ENCODE measurements around the gene VWF. TPM values are rescaled to one million over a fixed set of nuclear protein-coding genes. Genes with fewer than 3 reads are reported as not detected.

Gene VWF
- total RNA-seq, 1 donor from 2014 or later: 0.10 TPM

- DNase-seq (ENCODE audit: low spot score, unreplicated experiment): no peak
- TF ChIP-seq CTCF (IDR thresholded peaks at IDR 0.05; ENCODE audit: unreplicated experiment): no peak
- Mint-ChIP-seq H3K4me1 (ENCODE audit: low read depth) (no peaks in the 10 kb centered on the region), H3K9me3 (ENCODE audit: low read depth) (no peaks in the 10 kb centered on the region), H3K36me3 (ENCODE audit: insufficient read depth) (no peaks in the 10 kb centered on the region), H3K4me3 (ENCODE audit: low read depth) (no peak overlapping the region), H3K27ac (no peak overlapping the region), H3K27me3 (peaks cover 18% of the 10 kb centered on the region)
These were observed 207.6 kb downstream of the VWF start for GRCh38 chr12:5916785-5917290.

- no peaks in the 10 kb centered on the region for H3K36me3 Mint-ChIP-seq (ENCODE audit: insufficient read depth)
- H3K27ac Mint-ChIP-seq: no peak overlapping the region
- no peak for TF ChIP-seq CTCF (IDR thresholded peaks at IDR 0.05; ENCODE audit: unreplicated experiment)
- DNase-seq (ENCODE audit: low spot score, unreplicated experiment): no peak
- no peaks in the 10 kb centered on the region for H3K9me3 Mint-ChIP-seq (ENCODE audit: low read depth)
- H3K4me3 Mint-ChIP-seq (ENCODE audit: low read depth): no peak overlapping the region
- H3K4me1 Mint-ChIP-seq (ENCODE audit: low read depth): no peaks in the 10 kb centered on the region
- peaks cover 28% of the 10 kb centered on the region for H3K27me3 Mint-ChIP-seq
These were observed 209.0 kb downstream of the VWF start for GRCh38 chr12:5915511-5915910.

- no peak for DNase-seq (ENCODE audit: low spot score, unreplicated experiment)
- Mint-ChIP-seq H3K4me3 (ENCODE audit: low read depth) (no peak overlapping the region), H3K9me3 (ENCODE audit: low read depth) (no peaks in the 10 kb centered on the region)
These were observed 209.9 kb downstream of the VWF start for GRCh38 chr12:5914387-5915149.

GRCh38 chr12:5913387-5913786 lies 211.1 kb downstream of the VWF start:
- no peaks in the 10 kb centered on the region for H3K9me3 Mint-ChIP-seq (ENCODE audit: low read depth)
- H3K4me1 Mint-ChIP-seq (ENCODE audit: low read depth): no peaks in the 10 kb centered on the region
- H3K27ac Mint-ChIP-seq: no peak overlapping the region
- no peaks in the 10 kb centered on the region for H3K36me3 Mint-ChIP-seq (ENCODE audit: insufficient read depth)
- no peak for DNase-seq (ENCODE audit: low spot score, unreplicated experiment)
- H3K4me3 Mint-ChIP-seq (ENCODE audit: low read depth): no peak overlapping the region
- peaks cover 31% of the 10 kb centered on the region for H3K27me3 Mint-ChIP-seq
- no peak for TF ChIP-seq CTCF (IDR thresholded peaks at IDR 0.05; ENCODE audit: unreplicated experiment)

More at GRCh38 chr12:5914387-5915149, 209.9 kb downstream of the VWF start:
- peaks cover 31% of the 10 kb centered on the region for H3K27me3 Mint-ChIP-seq
- no peaks in the 10 kb centered on the region for H3K4me1 Mint-ChIP-seq (ENCODE audit: low read depth)
- no peak for TF ChIP-seq CTCF (IDR thresholded peaks at IDR 0.05; ENCODE audit: unreplicated experiment)
- H3K27ac Mint-ChIP-seq: no peak overlapping the region
- H3K36me3 Mint-ChIP-seq (ENCODE audit: insufficient read depth): no peaks in the 10 kb centered on the region

- DNase-seq (ENCODE audit: low spot score, unreplicated experiment): no peak
- H3K27ac Mint-ChIP-seq: no peak overlapping the region
- H3K9me3 Mint-ChIP-seq (ENCODE audit: low read depth): no peaks in the 10 kb centered on the region
- no peak overlapping the region for H3K4me3 Mint-ChIP-seq (ENCODE audit: low read depth)
- TF ChIP-seq CTCF (IDR thresholded peaks at IDR 0.05; ENCODE audit: unreplicated experiment): peak; percentile 66
- H3K27me3 Mint-ChIP-seq: peaks cover 34% of the 10 kb centered on the region
- H3K4me1 Mint-ChIP-seq (ENCODE audit: low read depth): no peaks in the 10 kb centered on the region
- H3K36me3 Mint-ChIP-seq (ENCODE audit: insufficient read depth): no peaks in the 10 kb centered on the region
These were observed 211.8 kb downstream of the VWF start for GRCh38 chr12:5912437-5913334.
